Activated gamma-delta T cell treated with anti-CD3 and anti-CD28 coated beads, Interleukin-2, amount 50 U/mL, for 16 hours (primary cell): ENCODE measurements around the gene TRIM47.
"Not testable (repeated sequence)": the region's sequence is repeated elsewhere in the genome, so short reads cannot be mapped to it uniquely, and the experiment has no call there.

Source experiments
- DNase-seq: peaks from one replicate; pipeline ENCODE4 v3.0.0-alpha.2; 2020; ENCODE audit warnings: low read depth

TRIM47 gene

GRCh38 chr17:75891605-75892555 is 13.5 kb upstream of the TRIM47 start:
- no peak for DNase-seq

- no peak for DNase-seq
Measured at GRCh38 chr17:75891022-75891604, 12.7 kb upstream of the TRIM47 start.

GRCh38 chr17:75889454-75889853 is 11.1 kb upstream of the TRIM47 start:
- DNase-seq: no peak

- no peak for DNase-seq
Measured at GRCh38 chr17:75888484-75888883, 10.1 kb upstream of the TRIM47 start.

- DNase-seq: not testable (repeated sequence)
Measured at GRCh38 chr17:75885860-75886259, 7.5 kb upstream of the TRIM47 start.

- no peak for DNase-seq
Measured at GRCh38 chr17:75885431-75885830, 7.0 kb upstream of the TRIM47 start.

- no peak for DNase-seq
Measured at GRCh38 chr17:75881678-75882454, 3.5 kb upstream of the TRIM47 start.

GRCh38 chr17:75880266-75880665 is 1.9 kb upstream of the TRIM47 start:
- DNase-seq: no peak

- peak; percentile 51 for DNase-seq
Measured at GRCh38 chr17:75877752-75878173, 618 bp downstream of the TRIM47 start.

GRCh38 chr17:75876938-75877751 is 1.2 kb downstream of the TRIM47 start:
- DNase-seq: no peak

GRCh38 chr17:75876190-75876937 is 2.0 kb downstream of the TRIM47 start:
- peak; percentile 62 for DNase-seq

GRCh38 chr17:75875940-75876189 is 2.5 kb downstream of the TRIM47 start:
- DNase-seq: no peak

GRCh38 chr17:75875182-75875939 is 3.0 kb downstream of the TRIM47 start:
- no peak for DNase-seq

- DNase-seq: no peak
Measured at GRCh38 chr17:75874323-75875181, 3.8 kb downstream of the TRIM47 start.

- DNase-seq: no peak
Measured at GRCh38 chr17:75873587-75874322, 4.6 kb downstream of the TRIM47 start.

GRCh38 chr17:75872434-75873351 is 5.7 kb downstream of the TRIM47 start:
- DNase-seq: no peak

GRCh38 chr17:75870228-75870627 is 8.2 kb downstream of the TRIM47 start:
- DNase-seq: not testable (repeated sequence)
